H9 (cell line): ENCODE data around the gene SOCS3. TPM values are rescaled to one million over a fixed set of nuclear protein-coding genes. Genes with fewer than 3 reads are reported as not detected.

Source experiments
- DNase-seq: peaks from one replicate; pipeline ENCODE4 v3.0.0-alpha.2; 2017
- H2AFZ ChIP-seq: one replicate; pipeline ENCODE4 v1.6.1; 2013; ENCODE audit warnings: mild to moderate bottlenecking, low read length, control low read depth, moderate library complexity
- H2AK5ac ChIP-seq: 2 replicates; pipeline ENCODE4 v1.6.1; 2013; ENCODE audit warnings: low read length, control low read depth, mixed read lengths; ENCODE audit not compliant: insufficient read length
- H2BK120ac ChIP-seq: one replicate; pipeline ENCODE4 v1.6.1; 2013; ENCODE audit warnings: low read depth, mild to moderate bottlenecking, low read length, control low read depth, inconsistent platforms; ENCODE audit not compliant: poor library complexity, severe bottlenecking
- H2BK12ac ChIP-seq: 2 replicates; pipeline ENCODE4 v1.6.1; 2013; ENCODE audit warnings: low read length, control low read depth, mixed read lengths, low read depth; ENCODE audit not compliant: insufficient read length
- H2BK15ac ChIP-seq: 2 replicates; pipeline ENCODE4 v1.6.1; 2013; ENCODE audit warnings: low read depth, low read length, control low read depth
- H2BK20ac ChIP-seq: one replicate; pipeline ENCODE4 v1.6.1; 2013; ENCODE audit warnings: low read depth, mild to moderate bottlenecking, low read length, control low read depth, inconsistent platforms; ENCODE audit not compliant: poor library complexity, severe bottlenecking
- H2BK5ac ChIP-seq: 2 replicates; pipeline ENCODE4 v1.6.1; 2013; ENCODE audit warnings: low read length, control low read depth, mixed read lengths; ENCODE audit not compliant: insufficient read length
- H3K14ac ChIP-seq: 2 replicates; pipeline ENCODE4 v1.6.1; 2013; ENCODE audit warnings: low read length, control low read depth; ENCODE audit not compliant: insufficient read depth
- H3K18ac ChIP-seq: 2 replicates; pipeline ENCODE4 v1.6.1; 2013; ENCODE audit warnings: low read depth, mild to moderate bottlenecking, mixed read lengths, low read length, control low read depth; ENCODE audit not compliant: insufficient read length
- H3K23ac ChIP-seq: 2 replicates; pipeline ENCODE4 v1.6.1; 2013; ENCODE audit warnings: low read length, control low read depth, mixed read lengths, low read depth; ENCODE audit not compliant: insufficient read length
- H3K23me2 ChIP-seq: 2 replicates; pipeline ENCODE4 v1.6.1; 2013; ENCODE audit warnings: low read depth, mild to moderate bottlenecking, mixed read lengths, low read length, control low read depth; ENCODE audit not compliant: insufficient read length, poor library complexity, severe bottlenecking
- H3K27ac ChIP-seq: 2 replicates; pipeline ENCODE4 v1.5.1; 2013; ENCODE audit warnings: low read length, control low read depth, mixed read lengths, low read depth; ENCODE audit not compliant: insufficient read length
- H3K27me3 ChIP-seq: 2 replicates; pipeline ENCODE4 v1.6.1; 2013; ENCODE audit warnings: low read length, control low read depth, inconsistent platforms; ENCODE audit not compliant: insufficient read depth
- H3K4ac ChIP-seq: 2 replicates; pipeline ENCODE4 v1.6.1; 2013; ENCODE audit warnings: low read depth, mild to moderate bottlenecking, control low read depth, inconsistent platforms, low read length, moderate library complexity
- H3K4me1 ChIP-seq: 2 replicates; pipeline ENCODE4 v1.6.1; 2013; ENCODE audit warnings: low read length, control low read depth, inconsistent platforms; ENCODE audit not compliant: insufficient read depth
- H3K4me2 ChIP-seq: 2 replicates; pipeline ENCODE4 v1.6.1; 2013; ENCODE audit warnings: low read length, control low read depth, mixed read lengths; ENCODE audit not compliant: insufficient read length, insufficient read depth
- H3K56ac ChIP-seq: 2 replicates; pipeline ENCODE4 v1.6.1; 2013; ENCODE audit warnings: low read depth, mild to moderate bottlenecking, mixed read lengths, low read length, control low read depth; ENCODE audit not compliant: insufficient read length
- H3K79me1 ChIP-seq: 2 replicates; pipeline ENCODE4 v1.6.1; 2013; ENCODE audit warnings: low read depth, mild to moderate bottlenecking, moderate library complexity, low read length, control low read depth, inconsistent platforms; ENCODE audit not compliant: insufficient read depth, poor library complexity, severe bottlenecking
- H3K79me2 ChIP-seq: 2 replicates; pipeline ENCODE4 v1.6.1; 2013; ENCODE audit warnings: low read length, control low read depth, inconsistent platforms; ENCODE audit not compliant: insufficient read depth
- H3K9ac ChIP-seq: 2 replicates; pipeline ENCODE4 v1.6.1; 2013; ENCODE audit warnings: low read length, control low read depth, mixed read lengths; ENCODE audit not compliant: insufficient read length; ENCODE audit errors: extremely low read depth
- H3K9me3 ChIP-seq: one replicate; pipeline ENCODE4 v1.6.1; 2013; ENCODE audit warnings: low read depth, low read length, inconsistent platforms; ENCODE audit not compliant: control insufficient read depth
- H3T11ph ChIP-seq: one replicate; pipeline ENCODE4 v1.6.1; 2013; ENCODE audit warnings: mild to moderate bottlenecking, low read length, control low read depth, inconsistent platforms
- H4K20me1 ChIP-seq: one replicate; pipeline ENCODE4 v1.6.1; 2013; ENCODE audit not compliant: control insufficient read depth, insufficient read length, insufficient read depth
- H4K5ac ChIP-seq: 2 replicates; pipeline ENCODE4 v1.6.1; 2013; ENCODE audit warnings: low read depth, mild to moderate bottlenecking, mixed read lengths, low read length, control low read depth; ENCODE audit not compliant: insufficient read length
- H4K8ac ChIP-seq: replicated peaks from 2 replicates; pipeline ENCODE4 v1.6.1; 2013; ENCODE audit warnings: low read length, control low read depth, mixed read lengths, low read depth; ENCODE audit not compliant: insufficient read length
- H4K91ac ChIP-seq: 2 replicates; pipeline ENCODE4 v1.6.1; 2013; ENCODE audit warnings: low read depth, mild to moderate bottlenecking, moderate library complexity, mixed read lengths, low read length, control low read depth; ENCODE audit not compliant: insufficient read length
- H3K27ac Mint-ChIP-seq, 3 experiments: 2 replicates in 2 of 3; 3 replicates in 1 of 3; pipeline ENCODE4 v1.8.0; 2020 to 2021; ENCODE audit warnings: mixed read lengths in 3 of 3, mild to moderate bottlenecking in 1 of 3, moderate library complexity in 1 of 3
- H3K27me3 Mint-ChIP-seq: 2 replicates; pipeline ENCODE4 v1.8.0; 2021; ENCODE audit warnings: low read depth, mild to moderate bottlenecking, moderate library complexity, mixed read lengths
- H3K36me3 Mint-ChIP-seq, 3 experiments: 2 replicates in 2 of 3; 3 replicates in 1 of 3; pipeline ENCODE4 v1.8.0; 2020 to 2021; ENCODE audit warnings: low read depth in 3 of 3, mixed read lengths in 3 of 3; ENCODE audit not compliant: insufficient read depth in 1 of 3
- H3K4me1 Mint-ChIP-seq, 2 experiments: 2 replicates each; pipeline ENCODE4 v1.8.0; 2020; ENCODE audit warnings: mixed read lengths in 2 of 2
- H3K4me3 Mint-ChIP-seq, 2 experiments: 2 replicates in 1 of 2; 3 replicates in 1 of 2; pipeline ENCODE4 v1.8.0; 2020 to 2021; ENCODE audit warnings: mild to moderate bottlenecking in 2 of 2, mixed read lengths in 2 of 2, moderate library complexity in 1 of 2
- H3K9me3 Mint-ChIP-seq, 2 experiments: 2 replicates in 1 of 2; 3 replicates in 1 of 2; pipeline ENCODE4 v1.8.0; 2020; ENCODE audit warnings: mild to moderate bottlenecking in 2 of 2, mixed read lengths in 2 of 2, moderate library complexity in 1 of 2
- WGBS: extraction: QIAGEN DNeasy Blood & Tissue Kit; methylation state at CpG from one replicate; pipeline ENCODE4 v1.1.7; 2013; ENCODE audit warnings: missing lambda C conversion rate, low lambda C conversion rate, mixed read lengths; ENCODE audit not compliant: insufficient read length; ENCODE audit errors: extremely low coverage; 5-methylcytosine and 5-hydroxymethylcytosine counted together
- total RNA-seq: library from RNA; stranded (reverse); gene quantifications from 2 replicates; pipeline ENCODE4 v1.2.1, GENCODE V29; 2021
- TF ChIP-seq, protein P1 (sequence below): fragments of 200-600 bp; sonication (generic); conservative IDR thresholded peaks from 3 replicates; pipeline ENCODE4 v1.8.0; 2021; ENCODE audit warnings: antibody characterized with exemption, mild to moderate bottlenecking

SOCS3 gene
- total RNA-seq, 1 experiment from 2014 or later, result 9.5 TPM

DNA sequence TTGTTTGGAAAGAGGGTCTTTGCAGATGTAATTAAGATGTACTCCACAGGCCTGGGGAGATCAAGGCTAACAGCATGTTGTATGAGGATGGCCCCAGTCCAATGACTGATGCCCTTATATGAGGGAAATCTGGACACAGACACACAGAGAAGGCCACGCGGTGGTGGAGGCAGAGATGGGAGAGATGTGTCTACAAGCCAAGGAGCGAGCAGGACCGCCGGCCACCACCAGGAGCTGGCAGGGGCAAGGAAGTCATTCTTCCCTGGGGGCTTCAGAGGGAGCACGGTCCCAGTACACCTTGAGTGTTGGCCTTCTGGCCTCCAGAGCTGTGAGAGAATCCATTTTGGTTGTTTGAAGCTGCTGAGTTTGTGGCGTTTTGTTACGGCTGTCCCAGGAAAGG lies 14.7 kb downstream of the SOCS3 start:
- H2AFZ ChIP-seq, result no peak overlapping the region
- H4K5ac ChIP-seq, result no peak overlapping the region
- H3K18ac ChIP-seq, result no peak overlapping the region
- no peak overlapping the region for H3T11ph ChIP-seq
- H3K9me3 ChIP-seq, result no peaks in the 10 kb centered on the region
- no peaks in the 10 kb centered on the region for H3K79me1 ChIP-seq
- WGBS, result no CpG with 5 or more reads among the region's 8 CpGs
- no peaks in the 10 kb centered on the region for H3K23me2 ChIP-seq
- no peaks in the 10 kb centered on the region for H4K20me1 ChIP-seq
- Mint-ChIP-seq H3K27ac (no peak overlapping the region), H3K9me3 (no peaks in the 10 kb centered on the region), H3K27me3 (peaks cover 55% of the 10 kb centered on the region), H3K4me1 (peaks cover 8 to 15% of the 10 kb centered on the region in 2 experiments), H3K4me3 (no peak overlapping the region), H3K36me3 (no peaks in the 10 kb centered on the region)
- H2BK12ac ChIP-seq, result no peak overlapping the region
- no peak overlapping the region for H3K14ac ChIP-seq
- H3K56ac ChIP-seq, result no peak overlapping the region
- no peak overlapping the region for H2BK15ac ChIP-seq
- no peak overlapping the region for H3K23ac ChIP-seq
- H3K4me2 ChIP-seq, result no peak overlapping the region
- H4K91ac ChIP-seq, result no peak overlapping the region
- no peak overlapping the region for H3K27ac ChIP-seq
- H2BK120ac ChIP-seq, result no peak overlapping the region
- no peak overlapping the region for H2AK5ac ChIP-seq
- TF ChIP-seq, protein P1, sequence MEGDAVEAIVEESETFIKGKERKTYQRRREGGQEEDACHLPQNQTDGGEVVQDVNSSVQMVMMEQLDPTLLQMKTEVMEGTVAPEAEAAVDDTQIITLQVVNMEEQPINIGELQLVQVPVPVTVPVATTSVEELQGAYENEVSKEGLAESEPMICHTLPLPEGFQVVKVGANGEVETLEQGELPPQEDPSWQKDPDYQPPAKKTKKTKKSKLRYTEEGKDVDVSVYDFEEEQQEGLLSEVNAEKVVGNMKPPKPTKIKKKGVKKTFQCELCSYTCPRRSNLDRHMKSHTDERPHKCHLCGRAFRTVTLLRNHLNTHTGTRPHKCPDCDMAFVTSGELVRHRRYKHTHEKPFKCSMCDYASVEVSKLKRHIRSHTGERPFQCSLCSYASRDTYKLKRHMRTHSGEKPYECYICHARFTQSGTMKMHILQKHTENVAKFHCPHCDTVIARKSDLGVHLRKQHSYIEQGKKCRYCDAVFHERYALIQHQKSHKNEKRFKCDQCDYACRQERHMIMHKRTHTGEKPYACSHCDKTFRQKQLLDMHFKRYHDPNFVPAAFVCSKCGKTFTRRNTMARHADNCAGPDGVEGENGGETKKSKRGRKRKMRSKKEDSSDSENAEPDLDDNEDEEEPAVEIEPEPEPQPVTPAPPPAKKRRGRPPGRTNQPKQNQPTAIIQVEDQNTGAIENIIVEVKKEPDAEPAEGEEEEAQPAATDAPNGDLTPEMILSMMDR, result peak; percentile 25; the same call in 1 of the 3 replicates
- H3K79me2 ChIP-seq, result no peaks in the 10 kb centered on the region
- H2BK5ac ChIP-seq, result no peak overlapping the region
- no peaks in the 10 kb centered on the region; the same call in 1 of the 2 replicates for H3K4me1 ChIP-seq
- H4K8ac ChIP-seq, result no peak overlapping the region
- H3K27me3 ChIP-seq, result no peaks in the 10 kb centered on the region
- DNase-seq, result peak; percentile 39
- H3K9ac ChIP-seq, result no peak overlapping the region
- H2BK20ac ChIP-seq, result no peak overlapping the region
- no peak overlapping the region for H3K4ac ChIP-seq
